Upper lobe of left lung (tissue), 6 donors: ENCODE data around the gene GRPEL1. TPM values are rescaled to one million over a fixed set of nuclear protein-coding genes. Genes with fewer than 3 reads are reported as not detected.
A peak's percentile ranks its signal among the peaks of the same experiment; 100 is the strongest.

ENCODE experiments used
- ATAC-seq, 2 donors: fragments of 200-7000 bp; cut with Tn5 transposase; one replicate each; pipeline ENCODE4 v1.9.1; 2022; ENCODE audit warnings: mild to moderate bottlenecking in 2 of 2, moderate library complexity in 2 of 2; ENCODE audit not compliant: low FRiP score in 2 of 2
- DNase-seq, 2 donors: peaks; one replicate each; pipeline ENCODE4 v3.0.0-alpha.2; 2019 to 2020
- H3K27ac ChIP-seq, 4 donors: fragments of 200-600 bp; sonication (generic); one replicate each; pipeline ENCODE4 v1.5.1; 2016 to 2019
- H3K27me3 ChIP-seq, 4 donors: fragments of 200-600 bp; sonication (generic); one replicate each; pipeline ENCODE4 v1.5.1; 2017 to 2019
- H3K36me3 ChIP-seq, 4 donors: fragments of 200-600 bp; sonication (generic); one replicate each; pipeline ENCODE4 v1.5.1; 2016 to 2019
- H3K4me1 ChIP-seq, 4 donors: fragments of 200-600 bp; sonication (generic); one replicate each; pipeline ENCODE4 v1.5.1; 2018 to 2019
- H3K4me3 ChIP-seq, 4 donors: fragments of 200-600 bp; sonication (generic); one replicate each; pipeline ENCODE4 v1.5.1; 2017 to 2019; ENCODE audit warnings: mild to moderate bottlenecking in 2 of 4, moderate library complexity in 1 of 4
- H3K9me3 ChIP-seq, 4 donors: fragments of 200-600 bp; sonication (generic); one replicate each; pipeline ENCODE4 v1.5.1; 2018 to 2019
- CTCF ChIP-seq, 6 experiments: fragments of 450-650 bp in 4 of 6; fragments of 200-600 bp in 2 of 6; sonication (generic) in 2 of 6; IDR thresholded peaks; one replicate each; pipeline ENCODE4 v1.5.1; 2016 to 2019; ENCODE audit warnings: antibody characterized with exemption in 6 of 6
- EP300 ChIP-seq, 4 donors: sonication (generic); formaldehyde crosslinking; IDR thresholded peaks; one replicate each; pipeline ENCODE4 v1.5.1; 2017; ENCODE audit warnings: antibody characterized with exemption in 4 of 4, control low read depth in 2 of 4
- POLR2A ChIP-seq, 4 donors: fragments of 450-650 bp; IDR thresholded peaks; one replicate each; pipeline ENCODE4 v1.5.1; 2016 to 2017; ENCODE audit warnings: antibody characterized with exemption in 4 of 4, mild to moderate bottlenecking in 2 of 4
- POLR2AphosphoS5 ChIP-seq, 2 donors: sonication (generic); formaldehyde crosslinking; IDR thresholded peaks; one replicate each; pipeline ENCODE4 v1.5.1; 2017; ENCODE audit warnings: antibody characterized with exemption in 2 of 2
- WGBS, 2 donors: methylation state at CpG; one replicate each; pipeline ENCODE4 v1.1.5; 2017 to 2018; 5-methylcytosine and 5-hydroxymethylcytosine counted together
- total RNA-seq, 6 donors: library from RNA; depleted of rRNA in 4 of 6; stranded (reverse); fragments of >200 nt in 4 of 6; gene quantifications; one replicate each; pipeline versions ENCODE4 v1.1.0 to v1.2.1, GENCODE V29; 2016 to 2021
- donor health status: DM: no; HTN: no; CAD: no; lungs with moderate emphysema.
- donor health status: DM: no; HTN: yes; CAD: no; lungs with severe emphysema.

Gene GRPEL1
- total RNA-seq, 6 donors from 2014 or later = 9.4 to 29.0 (median 24.2) TPM

DNA sequence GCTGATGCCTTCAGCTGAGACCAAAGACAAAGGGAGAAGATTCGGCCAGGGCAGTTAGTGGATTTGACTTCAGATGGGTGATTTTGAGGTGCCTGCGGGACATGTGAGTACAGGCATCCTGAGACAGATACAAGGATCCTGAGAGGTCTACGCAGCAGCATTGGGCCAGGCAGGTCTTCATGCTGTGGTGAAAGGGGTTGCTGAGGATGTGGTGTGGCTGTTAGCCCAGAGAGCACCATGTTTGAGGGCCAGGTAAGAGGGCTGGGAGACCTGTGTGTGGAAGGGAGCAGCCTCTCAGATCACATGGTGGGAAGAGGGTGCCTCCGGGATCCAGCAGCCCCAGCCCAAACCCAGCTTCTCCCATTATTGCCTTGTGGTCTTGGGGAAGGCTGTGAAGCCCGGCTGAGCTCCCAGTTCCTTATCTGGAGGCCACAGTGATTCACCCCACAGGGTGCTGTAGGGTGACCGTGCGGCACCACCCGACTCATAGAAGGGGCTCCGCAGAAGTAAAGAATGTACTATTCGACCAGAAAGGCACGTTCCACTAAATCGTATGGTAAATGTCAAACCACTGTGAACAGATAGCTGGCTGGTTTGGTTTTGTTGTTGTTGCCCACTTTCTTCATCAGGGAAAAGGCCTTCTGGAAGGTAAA, 52.4 kb downstream of the GRPEL1 start:
- Histone ChIP-seq H3K27ac (no peak overlapping the region), H3K4me3 (no peak overlapping the region), H3K4me1 (no peaks in the 10 kb centered on the region), H3K36me3 (peaks cover 10 to 90% (median 55%) of the 10 kb centered on the region in 4 donors), H3K9me3 (no peaks in the 10 kb centered on the region), H3K27me3 (no peaks in the 10 kb centered on the region)
- ATAC-seq (peak in 1 of 2 donors; percentile 21), DNase-seq (no peak)
- WGBS, 2 donors = 84 to 95% methylated on average over 11 to 12 of the region's 12 CpGs
- no peak for TF ChIP-seq EP300 (IDR thresholded peaks at IDR 0.05)

- Histone ChIP-seq H3K9me3 (no peaks in the 10 kb centered on the region), H3K4me3 (no peak overlapping the region), H3K27ac (no peak overlapping the region), H3K36me3 (peaks cover 10 to 93% (median 58%) of the 10 kb centered on the region in 4 donors), H3K4me1 (no peaks in the 10 kb centered on the region), H3K27me3 (no peaks in the 10 kb centered on the region)
- DNase-seq = no peak
- no peak for TF ChIP-seq CTCF (IDR thresholded peaks at IDR 0.05)
- TF ChIP-seq POLR2A (IDR thresholded peaks at IDR 0.05) = no peak
- 97 to 98% methylated on average over 12 of the region's 12 CpGs for WGBS, 2 donors
- no peak for ATAC-seq
These were observed 53.0 kb downstream of the GRPEL1 start for GRCh38 chr4:7014815-7015214.

DNA sequence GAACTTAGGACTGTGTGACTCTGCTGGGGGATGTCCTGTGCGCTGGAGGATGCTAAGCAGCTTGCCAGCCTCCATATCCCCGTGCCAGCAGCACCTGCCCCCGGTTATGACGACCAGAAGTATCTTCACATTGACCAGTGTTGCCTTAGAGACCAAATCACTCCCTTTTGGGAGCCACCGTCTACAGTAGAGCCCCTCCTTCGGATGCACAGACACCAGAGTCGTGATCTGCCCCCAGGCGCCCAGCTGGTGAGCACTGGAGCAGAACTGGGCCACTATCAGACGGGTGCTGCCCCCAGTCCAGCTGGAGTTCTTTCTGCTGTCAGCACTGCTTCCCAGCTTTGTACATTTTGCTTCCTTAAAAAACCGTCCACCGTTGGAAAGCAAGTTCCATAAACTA, 54.7 kb downstream of the GRPEL1 start:
- Histone ChIP-seq H3K27me3 (no peaks in the 10 kb centered on the region), H3K4me1 (no peaks in the 10 kb centered on the region), H3K9me3 (no peaks in the 10 kb centered on the region), H3K4me3 (no peak overlapping the region), H3K27ac (no peak overlapping the region), H3K36me3 (peaks cover 10 to 90% (median 66%) of the 10 kb centered on the region in 4 donors)
- no peak for DNase-seq
- ATAC-seq = no peak
- 92 to 97% methylated on average over 11 of the region's 11 CpGs for WGBS, 2 donors
- TF ChIP-seq CTCF (IDR thresholded peaks at IDR 0.05) (no peak), EP300 (IDR thresholded peaks at IDR 0.05) (no peak), POLR2A (IDR thresholded peaks at IDR 0.05) (no peak), POLR2AphosphoS5 (IDR thresholded peaks at IDR 0.05) (no peak)

GRCh38 chr4:7009564-7009963, 58.3 kb downstream of the GRPEL1 start:
- 88 to 97% methylated on average over 5 of the region's 5 CpGs for WGBS, 2 donors

More at GRCh38 chr4:7009564-7009963, 58.3 kb downstream of the GRPEL1 start:
- no peak for TF ChIP-seq EP300 (IDR thresholded peaks at IDR 0.05)
- TF ChIP-seq CTCF (IDR thresholded peaks at IDR 0.05) = no peak
- no peak for TF ChIP-seq POLR2AphosphoS5 (IDR thresholded peaks at IDR 0.05)
- no peak for TF ChIP-seq POLR2A (IDR thresholded peaks at IDR 0.05)
- H3K4me3 ChIP-seq = no peak overlapping the region
- no peak for ATAC-seq
- no peaks in the 10 kb centered on the region for H3K27me3 ChIP-seq
- H3K4me1 ChIP-seq = no peaks in the 10 kb centered on the region
- H3K9me3 ChIP-seq = no peaks in the 10 kb centered on the region
- peaks cover 5 to 90% (median 55%) of the 10 kb centered on the region in 4 donors for H3K36me3 ChIP-seq
- no peak overlapping the region for H3K27ac ChIP-seq
- no peak for DNase-seq

Other genes with a start within 250 kb of the GRPEL1 start
- 10 to 100 TPM; 47.7 to 61.8 (median 57.8) TPM for gene TBC1D14, start 158.2 kb downstream of the GRPEL1 start, total RNA-seq
- 10 to 100 TPM; 20.8 to 29.0 (median 26.2) TPM for gene TADA2B, start 24.7 kb downstream of the GRPEL1 start, total RNA-seq
- 10 to 100 TPM in 2 of 6 donors, 1 to 10 TPM in 4; 2.2 to 28.3 (median 7.2) TPM for gene SORCS2, start 124.5 kb upstream of the GRPEL1 start, total RNA-seq